ENCODE results near the gene FSD1. TPM values are rescaled to one million over a fixed set of nuclear protein-coding genes. Genes with fewer than 3 reads are reported as not detected.

FSD1 gene
- total and polyA plus RNA-seq, 10 of the 15 experiments (the other 5 are each of a cell fraction or from before 2014, with no cell fraction given): 0.15 to 5.1 (median 4.0) TPM; not detected in 1

DNA sequence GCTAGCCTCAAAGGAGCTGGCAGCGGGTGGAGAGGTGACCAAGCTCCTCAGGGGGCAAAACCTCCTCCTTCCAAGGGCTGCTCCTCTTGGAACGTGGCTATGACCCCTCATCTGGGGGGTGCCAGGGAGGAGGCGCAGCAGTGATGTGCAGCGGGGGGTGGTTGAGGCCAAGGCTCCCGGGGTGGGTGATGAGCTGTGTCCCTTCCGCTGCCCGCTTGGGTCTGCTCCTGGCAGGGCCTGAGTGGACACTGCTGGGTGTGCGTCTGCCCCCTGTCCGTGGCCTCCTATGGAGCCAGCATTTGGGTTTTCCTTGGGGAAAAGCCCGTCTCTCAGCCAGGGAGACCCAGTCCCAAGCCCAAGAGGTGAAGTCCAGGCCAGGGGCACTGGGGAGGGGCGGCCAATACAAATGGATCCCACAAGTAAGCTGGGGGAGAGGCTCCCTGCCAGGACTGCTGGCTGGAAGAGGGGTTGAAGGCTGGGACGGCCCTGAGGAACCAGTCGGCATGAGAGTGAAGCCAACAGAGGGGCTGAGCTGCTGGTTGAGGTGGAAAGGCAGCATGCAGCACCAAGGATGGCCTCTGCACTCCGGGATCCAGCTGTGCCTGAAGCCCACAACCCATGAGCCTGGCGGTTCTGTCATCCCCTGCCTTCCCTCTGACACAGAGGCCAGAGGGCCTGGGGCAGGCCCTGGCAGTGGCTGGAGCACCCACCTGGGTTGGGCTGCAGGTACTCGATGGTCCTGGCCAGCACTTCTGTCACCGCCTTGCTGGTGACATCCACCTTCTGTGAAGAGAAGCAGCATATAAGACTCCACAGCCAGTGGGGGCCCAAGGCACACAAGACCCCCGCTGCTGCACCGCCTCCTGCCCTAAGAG lies 61.6 kb downstream of the FSD1 start:
- FAIRE-seq (no peak), ATAC-seq (no peak), DNase-seq (ENCODE audit: low read depth, low spot score) (no peak)
- in situ Hi-C loops (cut with MboI): no loop called here
- ChIA-PET CTCF (interaction anchor here (0.8 to 3.1 kb wide), 4 partner anchors 13 to 99 kb away, joined by 3 to 17 read pairs (median 4); partner anchors contain the start of gene CHAF1A), RAD21 (ENCODE audit: unreplicated experiment) (interaction anchor here (0.5 kb wide), 1 partner anchor 21 kb away, joined by 3 read pairs; no protein-coding TSS in a partner anchor), SMC1A (ENCODE audit: uncharacterized antibody, unreplicated experiment) (no interaction called here), POLR2A (interaction anchor here (0.6 to 1.5 kb wide), 4 partner anchors 11 to 288 kb away, joined by 3 to 5 read pairs (median 4); partner anchors contain the start of gene CHAF1A)
- H3K4me2 ChIP-seq (ENCODE audit: control insufficient read depth, insufficient read depth): no peak overlapping the region
- peaks cover 31% of the 10 kb centered on the region for H3K79me2 ChIP-seq (ENCODE audit: control insufficient read depth, insufficient read depth, low read length)
- H3K4me1 ChIP-seq (ENCODE audit: control insufficient read depth, insufficient read depth, low read length): peaks cover 31% of the 10 kb centered on the region
- peaks cover 13 to 49% of the 10 kb centered on the region in 2 experiments; a peak in 3 of 4 replicates for H3K36me3 ChIP-seq (ENCODE audit: control insufficient read depth in 2 of 2, insufficient read depth in 2 of 2, low read length in 1 of 2)
- BruUV-seq (replicated peaks): no TSS peak
- intact Hi-C loops (cut with micrococcal nuclease; ENCODE audit: unreplicated experiment): no loop called here
- no peak overlapping the region for H3K9ac ChIP-seq (ENCODE audit: control insufficient read depth, insufficient read depth, low read length)
- no peaks in the 10 kb centered on the region for H3K9me3 ChIP-seq (replicated peaks; ENCODE audit: control insufficient read depth, insufficient read depth, low read length)
- no peak overlapping the region for H2AFZ ChIP-seq (ENCODE audit: control insufficient read depth, low read depth, low read length)
- H4K20me1 ChIP-seq (ENCODE audit: control insufficient read depth, insufficient read depth): no peaks in the 10 kb centered on the region
- H3K4me3 ChIP-seq: no peak overlapping the region
- WGBS (ENCODE audit: insufficient coverage, insufficient replicate concordance, low lambda C conversion rate, missing lambda C conversion rate): 95% methylated on average over 19 of the region's 19 CpGs
- no peak overlapping the region for H3K27ac ChIP-seq (ENCODE audit: control insufficient read depth, insufficient read depth)
- no peaks in the 10 kb centered on the region for H3K27me3 ChIP-seq (replicated peaks in 1 of 2; ENCODE audit: control insufficient read depth in 2 of 2, insufficient read depth in 2 of 2, low read length in 1 of 2)
- TF ChIP-seq, protein P1, sequence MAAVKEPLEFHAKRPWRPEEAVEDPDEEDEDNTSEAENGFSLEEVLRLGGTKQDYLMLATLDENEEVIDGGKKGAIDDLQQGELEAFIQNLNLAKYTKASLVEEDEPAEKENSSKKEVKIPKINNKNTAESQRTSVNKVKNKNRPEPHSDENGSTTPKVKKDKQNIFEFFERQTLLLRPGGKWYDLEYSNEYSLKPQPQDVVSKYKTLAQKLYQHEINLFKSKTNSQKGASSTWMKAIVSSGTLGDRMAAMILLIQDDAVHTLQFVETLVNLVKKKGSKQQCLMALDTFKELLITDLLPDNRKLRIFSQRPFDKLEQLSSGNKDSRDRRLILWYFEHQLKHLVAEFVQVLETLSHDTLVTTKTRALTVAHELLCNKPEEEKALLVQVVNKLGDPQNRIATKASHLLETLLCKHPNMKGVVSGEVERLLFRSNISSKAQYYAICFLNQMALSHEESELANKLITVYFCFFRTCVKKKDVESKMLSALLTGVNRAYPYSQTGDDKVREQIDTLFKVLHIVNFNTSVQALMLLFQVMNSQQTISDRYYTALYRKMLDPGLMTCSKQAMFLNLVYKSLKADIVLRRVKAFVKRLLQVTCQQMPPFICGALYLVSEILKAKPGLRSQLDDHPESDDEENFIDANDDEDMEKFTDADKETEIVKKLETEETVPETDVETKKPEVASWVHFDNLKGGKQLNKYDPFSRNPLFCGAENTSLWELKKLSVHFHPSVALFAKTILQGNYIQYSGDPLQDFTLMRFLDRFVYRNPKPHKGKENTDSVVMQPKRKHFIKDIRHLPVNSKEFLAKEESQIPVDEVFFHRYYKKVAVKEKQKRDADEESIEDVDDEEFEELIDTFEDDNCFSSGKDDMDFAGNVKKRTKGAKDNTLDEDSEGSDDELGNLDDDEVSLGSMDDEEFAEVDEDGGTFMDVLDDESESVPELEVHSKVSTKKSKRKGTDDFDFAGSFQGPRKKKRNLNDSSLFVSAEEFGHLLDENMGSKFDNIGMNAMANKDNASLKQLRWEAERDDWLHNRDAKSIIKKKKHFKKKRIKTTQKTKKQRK (IDR thresholded peaks at IDR 0.05; ENCODE audit: low read depth, low read length): no peak
- TF ChIP-seq SUZ12 (IDR thresholded peaks at IDR 0.05; ENCODE audit: unreplicated experiment) (no peak), MEF2A (IDR thresholded peaks at IDR 0.05; ENCODE audit: insufficient read depth, low read depth, low read length) (no peak), EED (IDR thresholded peaks at IDR 0.05; ENCODE audit: low read depth) (no peak), CBFB (IDR thresholded peaks at IDR 0.05; ENCODE audit: low read depth) (no peak), IKZF1 (conservative IDR thresholded peaks at IDR 0.05) (no peak), STAT1 (conservative IDR thresholded peaks at IDR 0.05) (no peak), RAD21 (IDR thresholded peaks at IDR 0.05; ENCODE audit: insufficient read depth, low read depth, low read length) (no peak), SMARCA5 (IDR thresholded peaks at IDR 0.05) (no peak), ZBED1 (IDR thresholded peaks at IDR 0.05; ENCODE audit: borderline replicate concordance) (no peak), IKZF2 (IDR thresholded peaks at IDR 0.05) (no peak)
- TF ChIP-seq, protein P2, sequence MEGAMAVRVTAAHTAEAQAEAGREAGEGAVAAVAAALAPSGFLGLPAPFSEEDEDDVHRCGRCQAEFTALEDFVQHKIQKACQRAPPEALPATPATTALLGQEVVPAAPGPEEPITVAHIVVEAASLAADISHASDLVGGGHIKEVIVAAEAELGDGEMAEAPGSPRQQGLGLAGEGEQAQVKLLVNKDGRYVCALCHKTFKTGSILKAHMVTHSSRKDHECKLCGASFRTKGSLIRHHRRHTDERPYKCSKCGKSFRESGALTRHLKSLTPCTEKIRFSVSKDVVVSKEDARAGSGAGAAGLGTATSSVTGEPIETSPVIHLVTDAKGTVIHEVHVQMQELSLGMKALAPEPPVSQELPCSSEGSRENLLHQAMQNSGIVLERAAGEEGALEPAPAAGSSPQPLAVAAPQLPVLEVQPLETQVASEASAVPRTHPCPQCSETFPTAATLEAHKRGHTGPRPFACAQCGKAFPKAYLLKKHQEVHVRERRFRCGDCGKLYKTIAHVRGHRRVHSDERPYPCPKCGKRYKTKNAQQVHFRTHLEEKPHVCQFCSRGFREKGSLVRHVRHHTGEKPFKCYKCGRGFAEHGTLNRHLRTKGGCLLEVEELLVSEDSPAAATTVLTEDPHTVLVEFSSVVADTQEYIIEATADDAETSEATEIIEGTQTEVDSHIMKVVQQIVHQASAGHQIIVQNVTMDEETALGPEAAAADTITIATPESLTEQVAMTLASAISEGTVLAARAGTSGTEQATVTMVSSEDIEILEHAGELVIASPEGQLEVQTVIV (IDR thresholded peaks at IDR 0.05; ENCODE audit: borderline replicate concordance, partially characterized antibody): no peak
- TF ChIP-seq, protein P3, sequence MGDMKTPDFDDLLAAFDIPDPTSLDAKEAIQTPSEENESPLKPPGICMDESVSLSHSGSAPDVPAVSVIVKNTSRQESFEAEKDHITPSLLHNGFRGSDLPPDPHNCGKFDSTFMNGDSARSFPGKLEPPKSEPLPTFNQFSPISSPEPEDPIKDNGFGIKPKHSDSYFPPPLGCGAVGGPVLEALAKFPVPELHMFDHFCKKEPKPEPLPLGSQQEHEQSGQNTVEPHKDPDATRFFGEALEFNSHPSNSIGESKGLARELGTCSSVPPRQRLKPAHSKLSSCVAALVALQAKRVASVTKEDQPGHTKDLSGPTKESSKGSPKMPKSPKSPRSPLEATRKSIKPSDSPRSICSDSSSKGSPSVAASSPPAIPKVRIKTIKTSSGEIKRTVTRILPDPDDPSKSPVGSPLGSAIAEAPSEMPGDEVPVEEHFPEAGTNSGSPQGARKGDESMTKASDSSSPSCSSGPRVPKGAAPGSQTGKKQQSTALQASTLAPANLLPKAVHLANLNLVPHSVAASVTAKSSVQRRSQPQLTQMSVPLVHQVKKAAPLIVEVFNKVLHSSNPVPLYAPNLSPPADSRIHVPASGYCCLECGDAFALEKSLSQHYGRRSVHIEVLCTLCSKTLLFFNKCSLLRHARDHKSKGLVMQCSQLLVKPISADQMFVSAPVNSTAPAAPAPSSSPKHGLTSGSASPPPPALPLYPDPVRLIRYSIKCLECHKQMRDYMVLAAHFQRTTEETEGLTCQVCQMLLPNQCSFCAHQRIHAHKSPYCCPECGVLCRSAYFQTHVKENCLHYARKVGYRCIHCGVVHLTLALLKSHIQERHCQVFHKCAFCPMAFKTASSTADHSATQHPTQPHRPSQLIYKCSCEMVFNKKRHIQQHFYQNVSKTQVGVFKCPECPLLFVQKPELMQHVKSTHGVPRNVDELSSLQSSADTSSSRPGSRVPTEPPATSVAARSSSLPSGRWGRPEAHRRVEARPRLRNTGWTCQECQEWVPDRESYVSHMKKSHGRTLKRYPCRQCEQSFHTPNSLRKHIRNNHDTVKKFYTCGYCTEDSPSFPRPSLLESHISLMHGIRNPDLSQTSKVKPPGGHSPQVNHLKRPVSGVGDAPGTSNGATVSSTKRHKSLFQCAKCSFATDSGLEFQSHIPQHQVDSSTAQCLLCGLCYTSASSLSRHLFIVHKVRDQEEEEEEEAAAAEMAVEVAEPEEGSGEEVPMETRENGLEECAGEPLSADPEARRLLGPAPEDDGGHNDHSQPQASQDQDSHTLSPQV (IDR thresholded peaks at IDR 0.05): no peak
